ENCODE results near the gene PXMP2.

PXMP2 gene

GRCh38 chr12:132718644-132719043 lies 31.3 kb downstream of the PXMP2 start:
- Mint-ChIP-seq H3K4me3 (no peak overlapping the region), H3K9me3 (no peaks in the 10 kb centered on the region), H3K27ac (no peak overlapping the region), H3K4me1 (peaks cover 6% of the 10 kb centered on the region), H3K36me3 (ENCODE audit: low read depth) (peaks cover 40% of the 10 kb centered on the region), H3K27me3 (no peaks in the 10 kb centered on the region)
- ATAC-seq: no peak
- DNase-seq: no peak

GRCh38 chr12:132719141-132719953 lies 32.0 kb downstream of the PXMP2 start:
- no peak overlapping the region for H3K27ac Mint-ChIP-seq
- DNase-seq: no peak
- ATAC-seq: no peak
- no peaks in the 10 kb centered on the region for H3K27me3 Mint-ChIP-seq
- H3K4me1 Mint-ChIP-seq: peaks cover 3% of the 10 kb centered on the region
- peaks cover 46% of the 10 kb centered on the region for H3K36me3 Mint-ChIP-seq (ENCODE audit: low read depth)
- H3K4me3 Mint-ChIP-seq: no peak overlapping the region
- no peaks in the 10 kb centered on the region for H3K9me3 Mint-ChIP-seq

GRCh38 chr12:132719954-132720324 lies 32.6 kb downstream of the PXMP2 start:
- Mint-ChIP-seq H3K4me3 (no peak overlapping the region), H3K27ac (no peak overlapping the region), H3K4me1 (no peaks in the 10 kb centered on the region), H3K36me3 (ENCODE audit: low read depth) (peaks cover 43% of the 10 kb centered on the region), H3K9me3 (no peaks in the 10 kb centered on the region), H3K27me3 (no peaks in the 10 kb centered on the region)
- ATAC-seq (no peak), DNase-seq (no peak)

- no peaks in the 10 kb centered on the region for H3K9me3 Mint-ChIP-seq
- no peaks in the 10 kb centered on the region for H3K27me3 Mint-ChIP-seq
- H3K4me1 Mint-ChIP-seq: peaks cover 1% of the 10 kb centered on the region
- no peak overlapping the region for H3K4me3 Mint-ChIP-seq
- H3K27ac Mint-ChIP-seq: no peak overlapping the region
- DNase-seq: no peak
- peaks cover 50% of the 10 kb centered on the region for H3K36me3 Mint-ChIP-seq (ENCODE audit: low read depth)
- no peak for ATAC-seq
Measured at GRCh38 chr12:132720606-132721345, 33.4 kb downstream of the PXMP2 start.

GRCh38 chr12:132723015-132723763 lies 35.8 kb downstream of the PXMP2 start:
- Mint-ChIP-seq H3K4me3 (no peak overlapping the region), H3K36me3 (ENCODE audit: low read depth) (peaks cover 62% of the 10 kb centered on the region), H3K27me3 (no peaks in the 10 kb centered on the region), H3K4me1 (peaks cover 2% of the 10 kb centered on the region), H3K9me3 (no peaks in the 10 kb centered on the region), H3K27ac (peak overlapping the region; percentile 56)
- ATAC-seq: no peak
- DNase-seq: no peak

- no peak overlapping the region for H3K27ac Mint-ChIP-seq
- H3K36me3 Mint-ChIP-seq (ENCODE audit: low read depth): peaks cover 65% of the 10 kb centered on the region
- no peak overlapping the region for H3K4me3 Mint-ChIP-seq
Measured at GRCh38 chr12:132723764-132724140, 36.4 kb downstream of the PXMP2 start.

GRCh38 chr12:132724506-132725241 lies 37.3 kb downstream of the PXMP2 start:
- no peak overlapping the region for H3K27ac Mint-ChIP-seq
- ATAC-seq (no peak), DNase-seq (no peak)
- H3K9me3 Mint-ChIP-seq: no peaks in the 10 kb centered on the region
- peaks cover 64% of the 10 kb centered on the region for H3K36me3 Mint-ChIP-seq (ENCODE audit: low read depth)
- H3K4me3 Mint-ChIP-seq: no peak overlapping the region
- no peaks in the 10 kb centered on the region for H3K27me3 Mint-ChIP-seq
- H3K4me1 Mint-ChIP-seq: peaks cover 2% of the 10 kb centered on the region

More at GRCh38 chr12:132723764-132724140, 36.4 kb downstream of the PXMP2 start:
- Mint-ChIP-seq H3K9me3 (no peaks in the 10 kb centered on the region), H3K27me3 (no peaks in the 10 kb centered on the region), H3K4me1 (peaks cover 2% of the 10 kb centered on the region)
- DNase-seq (no peak), ATAC-seq (no peak)

GRCh38 chr12:132726386-132726785 lies 39.0 kb downstream of the PXMP2 start:
- Mint-ChIP-seq H3K4me1 (peaks cover 3% of the 10 kb centered on the region), H3K27ac (peak overlapping the region; percentile 67), H3K36me3 (ENCODE audit: low read depth) (peaks cover 63% of the 10 kb centered on the region), H3K27me3 (no peaks in the 10 kb centered on the region), H3K4me3 (no peak overlapping the region), H3K9me3 (no peaks in the 10 kb centered on the region)
- no peak for ATAC-seq
- no peak for DNase-seq

GRCh38 chr12:132727091-132727794 lies 39.9 kb downstream of the PXMP2 start:
- Mint-ChIP-seq H3K4me1 (peaks cover 3% of the 10 kb centered on the region), H3K4me3 (no peak overlapping the region), H3K27me3 (no peaks in the 10 kb centered on the region), H3K27ac (no peak overlapping the region), H3K9me3 (no peaks in the 10 kb centered on the region), H3K36me3 (ENCODE audit: low read depth) (peaks cover 65% of the 10 kb centered on the region)
- ATAC-seq (no peak), DNase-seq (no peak)

GRCh38 chr12:132728502-132728901 lies 41.1 kb downstream of the PXMP2 start:
- H3K27me3 Mint-ChIP-seq: no peaks in the 10 kb centered on the region
- peaks cover 3% of the 10 kb centered on the region for H3K4me1 Mint-ChIP-seq
- no peaks in the 10 kb centered on the region for H3K9me3 Mint-ChIP-seq
- no peak for DNase-seq
- ATAC-seq: no peak
- H3K36me3 Mint-ChIP-seq (ENCODE audit: low read depth): peaks cover 72% of the 10 kb centered on the region
- no peak overlapping the region for H3K4me3 Mint-ChIP-seq
- no peak overlapping the region for H3K27ac Mint-ChIP-seq

GRCh38 chr12:132729541-132730320 lies 42.3 kb downstream of the PXMP2 start:
- peaks cover 77% of the 10 kb centered on the region for H3K36me3 Mint-ChIP-seq (ENCODE audit: low read depth)
- peaks cover 3% of the 10 kb centered on the region for H3K4me1 Mint-ChIP-seq
- ATAC-seq (no peak), DNase-seq (no peak)
- H3K9me3 Mint-ChIP-seq: no peaks in the 10 kb centered on the region
- no peaks in the 10 kb centered on the region for H3K27me3 Mint-ChIP-seq
- peak overlapping the region; percentile 65 for H3K27ac Mint-ChIP-seq
- H3K4me3 Mint-ChIP-seq: no peak overlapping the region

GRCh38 chr12:132730353-132730752 lies 43.0 kb downstream of the PXMP2 start:
- H3K4me3 Mint-ChIP-seq: no peak overlapping the region
- ATAC-seq (peak; percentile 11), DNase-seq (no peak)
- no peak overlapping the region for H3K27ac Mint-ChIP-seq
- peaks cover 3% of the 10 kb centered on the region for H3K4me1 Mint-ChIP-seq
- H3K27me3 Mint-ChIP-seq: no peaks in the 10 kb centered on the region
- H3K9me3 Mint-ChIP-seq: no peaks in the 10 kb centered on the region
- H3K36me3 Mint-ChIP-seq (ENCODE audit: low read depth): peaks cover 78% of the 10 kb centered on the region

- Mint-ChIP-seq H3K27me3 (no peaks in the 10 kb centered on the region), H3K36me3 (ENCODE audit: low read depth) (peaks cover 73% of the 10 kb centered on the region), H3K9me3 (no peaks in the 10 kb centered on the region), H3K27ac (no peak overlapping the region), H3K4me3 (no peak overlapping the region), H3K4me1 (peaks cover 2% of the 10 kb centered on the region)
- DNase-seq (no peak), ATAC-seq (no peak)
Measured at GRCh38 chr12:132731574-132731973, 44.2 kb downstream of the PXMP2 start.

Measured in activated naive CD8-positive, alpha-beta T cell treated with anti-CD3 and anti-CD28 coated beads, Interleukin-2, amount 50 U/mL, for 24 hours (primary cell).